HG02981 (cell line): Measurements from ENCODE around the gene ERGIC1.

ENCODE experiments used
- ATAC-seq: cut with Tn5 transposase; IDR thresholded peaks from one replicate; pipeline ENCODE4 v1.9.1; 2021; ENCODE audit warnings: mild to moderate bottlenecking, moderate library complexity; ENCODE audit not compliant: unreplicated experiment

ERGIC1 gene

GRCh38 chr5:172915514-172915913 lies 81.5 kb downstream of the ERGIC1 start:
- no peak for ATAC-seq

DNA sequence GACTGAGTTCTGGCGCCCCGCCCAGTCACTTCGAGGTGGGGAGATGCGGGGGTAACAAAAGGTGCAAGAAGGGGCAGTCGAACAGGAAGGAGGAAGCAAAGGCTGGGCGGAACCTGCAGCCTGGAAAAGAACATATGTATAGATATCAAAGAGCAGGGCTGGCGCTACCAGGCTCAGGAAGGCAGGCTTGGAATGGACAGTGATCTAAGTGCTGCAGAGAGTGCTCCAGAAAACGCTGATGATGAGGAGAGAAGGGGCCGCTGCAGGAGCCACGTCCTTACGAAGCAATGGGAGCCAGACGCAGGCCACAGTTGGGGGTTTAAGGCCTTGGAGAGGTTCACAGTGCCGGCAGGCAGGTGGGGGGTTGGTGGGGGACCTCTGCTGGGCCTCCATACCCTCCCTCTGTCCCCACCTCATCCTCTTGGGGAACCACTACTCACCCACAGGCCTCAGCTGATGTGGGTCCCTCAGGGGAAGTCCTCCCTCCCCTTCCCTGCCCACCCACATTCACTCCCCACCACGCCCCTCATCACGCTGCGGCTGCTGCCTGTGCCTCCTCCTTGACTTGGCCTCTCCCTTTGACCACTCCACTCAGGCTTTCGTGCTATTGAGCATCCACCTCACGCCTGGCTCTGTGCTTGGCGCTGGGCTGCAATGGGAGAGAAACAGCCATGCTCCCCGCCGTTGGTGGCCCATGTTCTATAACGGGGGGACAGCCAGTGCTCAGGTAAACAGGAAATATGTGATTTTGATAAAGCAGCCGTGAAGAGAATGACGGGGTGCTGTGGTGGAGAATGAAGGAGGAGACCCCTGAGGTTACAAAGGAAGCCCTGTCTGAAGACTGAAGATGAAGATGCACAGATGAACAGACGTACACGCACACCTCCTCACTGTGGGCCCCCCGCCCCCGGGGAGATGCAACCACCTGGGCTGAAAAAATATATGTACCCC lies 84.6 kb downstream of the ERGIC1 start:
- ATAC-seq: no peak

- no peak for ATAC-seq
Measured at GRCh38 chr5:172919525-172920446, 85.7 kb downstream of the ERGIC1 start.

- no peak for ATAC-seq
Measured at GRCh38 chr5:172920447-172920849, 86.4 kb downstream of the ERGIC1 start.

DNA sequence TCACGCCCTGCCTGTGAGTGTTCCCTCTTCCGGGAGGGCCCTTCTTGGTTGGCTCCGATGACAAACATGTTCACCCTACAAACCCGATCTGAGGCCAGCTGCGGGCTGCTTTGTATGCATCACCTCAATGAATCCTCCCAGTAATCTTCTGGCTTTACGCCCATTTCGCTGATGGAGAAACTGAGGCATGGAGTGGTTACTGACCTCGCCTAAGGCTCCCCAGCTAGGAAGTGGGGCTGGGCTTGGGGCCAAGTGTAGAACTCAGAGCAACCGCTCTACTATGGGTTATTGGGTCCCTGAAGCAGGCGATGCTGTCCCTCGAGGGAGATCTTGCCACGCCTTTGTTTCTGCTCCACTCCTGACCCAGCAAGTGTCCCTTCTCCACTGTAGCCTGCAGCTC lies 86.9 kb downstream of the ERGIC1 start:
- no peak for ATAC-seq

DNA sequence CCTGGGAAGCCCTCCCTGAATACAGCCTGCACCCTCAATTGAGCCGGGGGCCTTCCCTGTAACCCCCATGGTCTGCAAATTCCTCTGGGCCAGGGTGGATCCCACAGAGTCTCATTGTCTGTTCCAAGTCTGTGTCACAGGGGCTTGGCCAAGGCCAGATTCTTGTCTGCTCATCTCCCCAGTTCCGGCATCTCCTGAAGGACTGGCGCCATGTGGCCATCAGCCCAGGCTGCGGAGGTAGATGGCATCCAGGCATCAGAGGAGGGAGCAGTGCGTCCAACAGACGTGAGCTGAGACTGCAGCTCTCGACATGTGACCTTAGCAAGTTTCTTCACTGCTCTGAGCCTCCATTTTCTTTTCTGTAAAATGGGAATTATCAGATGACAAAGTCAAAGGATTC lies 87.9 kb downstream of the ERGIC1 start:
- ATAC-seq: no peak

DNA sequence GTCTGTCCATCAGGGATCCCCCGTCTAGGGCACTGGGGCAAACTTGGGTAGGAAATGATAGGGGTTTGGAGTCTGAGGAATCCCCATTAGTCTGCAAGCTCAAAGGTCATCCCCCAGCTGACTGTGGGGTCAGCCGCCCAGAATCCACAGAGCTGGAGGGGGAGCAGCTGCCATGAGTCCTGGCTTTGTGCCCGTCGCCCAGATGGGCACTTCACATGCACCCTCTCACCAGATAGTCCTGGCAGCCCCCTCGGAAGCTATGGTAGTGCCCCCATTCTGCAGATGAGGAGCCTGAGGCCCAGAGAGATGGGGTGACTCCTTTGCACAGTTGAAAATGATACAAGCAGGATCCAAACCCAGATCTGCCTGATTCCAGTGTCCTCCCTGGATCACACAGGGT lies 89.5 kb downstream of the ERGIC1 start:
- no peak for ATAC-seq

- ATAC-seq: no peak
Measured at GRCh38 chr5:172925336-172925948, 91.4 kb downstream of the ERGIC1 start.

- no peak for ATAC-seq
Measured at GRCh38 chr5:172926008-172926523, 92.0 kb downstream of the ERGIC1 start.

DNA sequence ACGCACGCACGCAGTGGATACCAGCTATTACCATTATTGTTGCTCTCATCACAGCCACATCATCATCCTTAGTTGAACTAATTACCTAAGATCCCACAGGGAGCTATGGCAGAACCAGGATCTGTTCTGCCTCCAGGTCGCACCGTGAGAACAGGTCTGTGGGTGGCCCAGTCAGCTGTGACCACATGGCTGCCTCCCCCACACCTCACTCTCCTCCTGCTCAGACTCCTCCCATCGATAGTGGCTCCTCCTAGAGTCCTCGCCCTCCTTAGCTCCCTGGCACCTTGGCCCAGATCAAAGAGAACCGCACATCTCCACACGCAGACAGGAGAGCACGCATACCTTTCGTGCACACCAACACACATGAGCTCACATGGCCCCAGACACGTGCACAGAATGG lies 92.7 kb downstream of the ERGIC1 start:
- ATAC-seq: no peak

DNA sequence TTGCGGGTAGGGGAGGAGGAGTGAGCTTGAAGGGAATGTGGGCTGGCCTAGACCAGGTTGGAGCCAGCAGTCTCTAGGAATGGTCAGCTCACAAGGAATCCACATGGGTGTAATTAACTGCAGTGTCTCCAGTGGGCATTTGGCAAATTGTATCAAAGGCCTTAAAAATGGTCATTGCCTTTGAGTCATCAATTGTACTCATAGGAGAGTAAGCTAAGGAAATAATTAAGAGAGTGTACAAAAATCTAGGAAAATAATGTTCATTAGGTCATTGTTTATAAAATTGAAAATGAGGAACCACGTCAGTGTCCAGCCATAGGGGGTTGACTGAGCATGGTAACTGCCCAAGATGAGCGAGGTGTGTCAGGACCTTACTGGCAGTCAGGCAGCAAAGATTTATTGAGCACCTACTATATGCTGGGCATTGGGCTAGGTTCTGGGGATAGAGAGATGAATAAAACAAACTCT lies 95.4 kb downstream of the ERGIC1 start:
- ATAC-seq: no peak

GRCh38 chr5:172931001-172931536 lies 97.0 kb downstream of the ERGIC1 start:
- ATAC-seq: no peak

DNA sequence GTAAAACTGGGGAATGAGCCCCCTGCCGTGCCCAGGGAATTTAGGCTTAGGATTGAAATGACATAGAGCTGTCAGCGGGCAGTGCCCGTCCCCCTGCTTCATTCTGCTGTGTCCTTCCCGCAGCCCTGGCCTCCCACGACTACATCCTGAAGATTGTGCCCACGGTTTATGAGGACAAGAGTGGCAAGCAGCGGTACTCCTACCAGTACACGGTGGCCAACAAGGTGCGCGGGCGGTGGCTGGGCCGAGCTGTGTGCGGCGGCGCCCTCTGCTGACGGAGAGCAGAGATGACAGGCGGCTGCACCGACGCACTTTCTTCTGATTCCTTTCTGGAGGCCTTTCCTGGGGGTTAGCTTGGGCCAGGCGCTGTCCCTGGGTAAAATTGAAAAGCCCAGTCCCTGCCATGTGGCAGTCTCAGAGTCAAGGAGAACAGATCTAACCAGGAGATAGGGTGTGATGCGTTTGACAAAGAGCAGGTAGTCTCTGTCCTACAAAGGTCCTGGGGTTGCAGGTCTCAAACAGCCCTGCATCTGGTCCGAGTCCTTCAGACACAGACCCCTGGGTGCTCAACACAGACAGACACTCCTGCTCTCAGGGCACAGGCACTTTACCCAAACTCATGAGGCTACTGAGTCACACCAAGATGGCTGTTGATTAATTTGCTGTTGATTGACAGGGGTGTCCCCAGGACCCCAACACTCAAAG lies 98.4 kb downstream of the ERGIC1 start:
- ATAC-seq: peak; percentile 62

DNA sequence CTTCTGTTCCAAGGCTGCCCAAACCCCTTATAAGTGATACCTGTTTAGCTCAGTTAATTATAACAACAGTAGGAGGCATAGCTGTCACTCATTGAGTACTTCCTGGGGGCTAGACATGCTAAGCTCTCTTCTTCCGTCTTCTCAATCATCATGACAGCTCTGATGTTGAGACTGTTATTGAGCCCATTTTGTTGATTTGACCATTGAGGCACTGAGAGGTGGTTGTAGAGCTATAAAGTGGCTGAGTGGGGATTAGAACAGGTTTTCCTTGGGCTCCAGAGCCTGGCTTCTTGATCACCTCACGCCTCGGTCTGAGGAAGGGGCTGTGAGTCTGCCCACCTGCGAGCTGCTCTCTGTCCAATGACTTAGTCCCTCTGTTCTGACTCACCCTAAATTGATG lies 99.2 kb downstream of the ERGIC1 start:
- ATAC-seq: no peak

DNA sequence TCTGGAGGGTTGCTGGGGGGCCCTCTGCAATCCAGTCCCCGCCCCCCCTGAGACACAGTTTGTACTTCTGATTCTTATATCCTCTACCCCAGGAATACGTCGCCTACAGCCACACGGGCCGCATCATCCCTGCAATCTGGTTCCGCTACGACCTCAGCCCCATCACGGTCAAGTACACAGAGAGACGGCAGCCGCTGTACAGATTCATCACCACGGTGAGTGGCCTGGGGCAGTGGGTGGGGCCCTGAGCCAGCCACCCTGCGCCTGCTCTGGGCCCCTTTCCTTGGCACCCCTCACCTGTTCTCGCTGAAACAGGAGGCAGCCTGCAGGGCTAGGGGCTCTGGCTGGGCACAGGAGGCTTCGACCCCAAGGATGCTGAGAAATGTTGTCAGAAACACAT lies 101.0 kb downstream of the ERGIC1 start:
- ATAC-seq: no peak

DNA sequence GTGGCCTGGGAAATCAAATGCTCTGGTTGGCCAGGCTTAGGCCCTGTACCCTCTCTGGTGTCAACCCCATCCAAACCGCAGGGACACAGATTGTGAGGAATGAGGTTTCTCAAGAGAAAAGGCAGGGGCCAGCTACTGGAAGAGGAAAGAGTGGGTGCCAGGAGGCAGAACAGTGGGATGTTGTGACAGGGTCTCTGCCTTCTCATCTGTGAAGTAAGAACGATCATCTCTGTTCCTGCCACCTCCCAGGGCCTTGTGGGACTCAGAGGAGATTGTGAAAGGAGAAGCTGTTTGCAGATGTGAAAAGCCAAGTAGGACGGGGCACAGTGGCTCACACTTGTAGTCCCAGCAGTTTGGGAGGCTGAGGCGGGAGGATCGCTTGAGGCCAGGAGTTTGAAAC lies 102.3 kb downstream of the ERGIC1 start:
- no peak for ATAC-seq

DNA sequence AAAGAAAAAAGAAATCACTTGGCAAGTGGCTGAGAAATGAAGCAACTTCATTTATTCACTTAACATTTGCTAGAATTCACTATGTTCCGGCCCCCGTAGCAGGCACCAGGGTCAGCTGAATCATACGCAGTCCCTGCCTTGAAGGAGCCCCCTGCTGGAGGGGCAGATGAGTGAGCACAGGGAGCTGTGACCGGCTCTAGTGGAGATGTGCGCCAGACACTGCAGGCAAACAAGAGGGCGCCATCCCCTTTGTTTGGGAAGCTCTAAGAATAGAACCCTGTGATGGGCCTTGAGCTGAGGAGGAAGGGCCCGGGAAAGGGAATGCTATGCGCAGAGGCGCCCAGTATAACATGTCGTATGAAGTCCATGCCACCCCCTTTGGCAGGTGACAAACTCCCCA lies 105.0 kb downstream of the ERGIC1 start:
- ATAC-seq: no peak

GRCh38 chr5:172939611-172940267 lies 105.7 kb downstream of the ERGIC1 start:
- ATAC-seq: no peak

DNA sequence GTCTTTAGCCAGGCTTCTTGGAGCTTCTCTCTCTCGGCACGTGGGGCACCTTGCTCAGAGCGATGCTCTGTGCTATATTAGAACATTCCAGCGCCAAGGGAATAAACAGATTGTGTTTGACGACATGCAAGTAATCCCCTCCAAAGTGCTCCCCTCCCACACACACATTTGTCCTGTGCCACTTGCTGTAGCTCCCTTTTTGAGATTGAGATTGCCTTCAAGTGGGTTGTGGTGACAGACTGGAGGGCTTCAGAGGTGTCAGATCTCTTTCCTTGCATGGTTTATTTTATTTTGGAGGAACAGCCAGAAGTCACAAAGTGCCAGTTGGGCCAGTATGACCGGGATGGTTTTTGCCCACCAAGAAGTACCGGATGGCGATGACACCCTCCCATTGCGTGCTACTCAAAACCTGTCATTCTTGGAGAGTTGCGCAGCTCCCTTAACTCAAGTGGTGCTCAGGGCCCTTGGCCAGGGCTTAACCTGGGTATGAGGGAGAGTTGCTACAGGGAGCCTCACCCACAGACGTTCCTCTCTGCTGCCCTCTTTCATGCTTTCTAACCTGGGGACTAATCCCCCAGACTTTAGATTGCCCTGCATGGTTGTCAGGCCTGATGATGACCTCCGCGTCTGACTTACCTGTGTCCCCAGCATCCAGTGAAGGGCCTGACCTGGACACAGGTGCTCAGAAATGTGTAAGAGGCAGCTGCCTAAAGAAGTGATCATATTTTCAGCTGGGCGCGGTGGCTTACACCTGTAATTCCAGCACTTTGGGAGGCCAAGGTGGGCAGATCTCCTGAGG lies 106.4 kb downstream of the ERGIC1 start:
- ATAC-seq: no peak
